Uterus (tissue), 4 donors: ENCODE measurements around the gene BET1L. TPM values are rescaled to one million over a fixed set of nuclear protein-coding genes. Genes with fewer than 3 reads are reported as not detected.

ENCODE experiments used
- DNase-seq, 2 donors: peaks; one replicate each; pipeline ENCODE4 v3.0.0-alpha.2; 2019 to 2020
- H3K27ac ChIP-seq, 2 donors: fragments of 200-600 bp; sonication (generic); 1 replicate in 1 of 2; 2 replicates in 1 of 2; pipeline ENCODE4 v1.5.1; 2016 to 2018
- H3K27me3 ChIP-seq, 2 donors: fragments of 200-600 bp; sonication (generic); one replicate each; pipeline ENCODE4 v1.5.1; 2018 to 2019; ENCODE audit warnings: control low read depth in 1 of 2
- H3K36me3 ChIP-seq, 2 donors: fragments of 200-600 bp; sonication (generic); one replicate each; pipeline ENCODE4 v1.5.1; 2019; ENCODE audit warnings: control low read depth in 1 of 2
- H3K4me1 ChIP-seq, 2 donors: fragments of 200-600 bp; sonication (generic); one replicate each; pipeline ENCODE4 v1.5.1; 2018 to 2019; ENCODE audit warnings: control low read depth in 1 of 2
- H3K4me3 ChIP-seq, 2 donors: fragments of 200-600 bp; sonication (generic); 1 replicate in 1 of 2; 2 replicates in 1 of 2; pipeline ENCODE4 v1.5.1; 2018 to 2019; ENCODE audit warnings: mild to moderate bottlenecking in 1 of 2
- H3K9me3 ChIP-seq, 2 donors: fragments of 200-600 bp; sonication (generic); one replicate each; pipeline ENCODE4 v1.5.1; 2019; ENCODE audit warnings: control low read depth in 1 of 2
- CTCF ChIP-seq, 4 experiments: fragments of 200-600 bp in 2 of 4; fragments of 450-650 bp in 2 of 4; sonication (generic) in 2 of 4; IDR thresholded peaks; one replicate each; pipeline ENCODE4 v1.5.1; 2016 to 2019; ENCODE audit warnings: antibody characterized with exemption in 4 of 4, mild to moderate bottlenecking in 2 of 4, moderate library complexity in 1 of 4
- POLR2A ChIP-seq, 2 donors: fragments of 450-650 bp; IDR thresholded peaks; one replicate each; pipeline ENCODE4 v1.6.1; 2016; ENCODE audit warnings: antibody characterized with exemption in 2 of 2, mild to moderate bottlenecking in 1 of 2, moderate library complexity in 1 of 2
- intact Hi-C: fragments of 100-400 bp; cut with DNase I; formaldehyde crosslinking; loops from one replicate; pipeline ENCODE4 v1.15.1; 2023; ENCODE audit warnings: low total_unique reads
- total RNA-seq, 4 donors: library from RNA; depleted of rRNA in 3 of 4; stranded (reverse); fragments of >200 nt in 3 of 4; gene quantifications; one replicate each; pipeline versions ENCODE4 v1.1.0 to v1.2.4, GENCODE V29; 2014 to 2023
- donor health status: DM: yes; HTN: yes; CAD: no.

The BET1L gene
- total RNA-seq, 4 donors from 2014 or later: 8.7 to 57.8 (median 15.0) TPM

- intact Hi-C loops: no loop called here
- Histone ChIP-seq H3K36me3 (no peaks in the 10 kb centered on the region), H3K9me3 (no peaks in the 10 kb centered on the region)
Measured at GRCh38 chr11:236774-237767, 29.9 kb upstream of the BET1L start, which contains the start of gene PSMD13. Gene PSMD13 (plus strand): TSS chr11:236976. CDS start chr11:237050, 74 bp downstream.

GRCh38 chr11:235997-236773, 29.0 kb upstream of the BET1L start, which contains the start of gene SIRT3:
Gene SIRT3 (minus strand): TSS chr11:236342. CDS start chr11:236328, 14 bp downstream.
- no peaks in the 10 kb centered on the region for H3K36me3 ChIP-seq
- peak within 1 kb of the TSS; percentile 76 to 99 for H3K4me3 ChIP-seq
- peaks cover 11 to 15% of the 10 kb centered on the region in 2 donors for H3K4me1 ChIP-seq
- DNase-seq: peak; percentile 79 to 83
- no peaks in the 10 kb centered on the region for H3K9me3 ChIP-seq
- TF ChIP-seq POLR2A (IDR thresholded peaks at IDR 0.05): peak; percentile 18 to 50
- peak in 2 of 4 experiments; percentile 36 to 60 for TF ChIP-seq CTCF (IDR thresholded peaks at IDR 0.05)
- peak within 1 kb of the TSS; percentile 90 to 92 for H3K27ac ChIP-seq
- intact Hi-C loops: no loop called here
- H3K27me3 ChIP-seq: no peaks in the 10 kb centered on the region

More at GRCh38 chr11:236774-237767, 29.9 kb upstream of the BET1L start, which contains the start of gene PSMD13:
- peak within 1 kb of the TSS; percentile 76 to 99 for H3K4me3 ChIP-seq
- H3K27me3 ChIP-seq: no peaks in the 10 kb centered on the region
- H3K27ac ChIP-seq: peak within 1 kb of the TSS; percentile 90 to 92
- no peak for TF ChIP-seq CTCF (IDR thresholded peaks at IDR 0.05)
- peak in 1 of 2 donors; percentile 70 for TF ChIP-seq POLR2A (IDR thresholded peaks at IDR 0.05)
- peaks cover 11 to 15% of the 10 kb centered on the region in 2 donors for H3K4me1 ChIP-seq
- peak; percentile 77 to 86 for DNase-seq

GRCh38 chr11:235609-235996, 28.4 kb upstream of the BET1L start:
- no peak for TF ChIP-seq POLR2A (IDR thresholded peaks at IDR 0.05)
- TF ChIP-seq CTCF (IDR thresholded peaks at IDR 0.05): no peak
- intact Hi-C loops: no loop called here
- Histone ChIP-seq H3K27me3 (no peaks in the 10 kb centered on the region), H3K9me3 (no peaks in the 10 kb centered on the region), H3K27ac (peak overlapping the region; percentile 90 to 92), H3K4me3 (peak overlapping the region; percentile 76 to 94), H3K4me1 (peaks cover 11 to 15% of the 10 kb centered on the region in 2 donors), H3K36me3 (no peaks in the 10 kb centered on the region)
- no peak for DNase-seq

GRCh38 chr11:235180-235579, 28.0 kb upstream of the BET1L start:
- intact Hi-C loops: no loop called here
- TF ChIP-seq POLR2A (IDR thresholded peaks at IDR 0.05): no peak
- no peak for TF ChIP-seq CTCF (IDR thresholded peaks at IDR 0.05)
- H3K4me3 ChIP-seq: peak overlapping the region; percentile 76 to 94
- no peaks in the 10 kb centered on the region for H3K36me3 ChIP-seq
- DNase-seq: no peak
- peak overlapping the region; percentile 90 to 92 for H3K27ac ChIP-seq
- peaks cover 11 to 15% of the 10 kb centered on the region in 2 donors for H3K4me1 ChIP-seq
- no peaks in the 10 kb centered on the region for H3K27me3 ChIP-seq
- H3K9me3 ChIP-seq: no peaks in the 10 kb centered on the region
